Measurements from ENCODE around the gene GLDC. TPM values are rescaled to one million over a fixed set of nuclear protein-coding genes. Genes with fewer than 3 reads are reported as not detected.

GLDC gene
- total RNA-seq, 2 donors from 2014 or later, result 0.21 to 1.1 TPM

- Histone ChIP-seq H3K4me3 (no peak overlapping the region), H3K9ac (ENCODE audit: low read depth in 2 of 2, low read length in 2 of 2) (no peak overlapping the region), H3K36me3 (no peaks in the 10 kb centered on the region), H3K27ac (no peak overlapping the region), H3K4me1 (no peaks in the 10 kb centered on the region), H3K27me3 (no peaks in the 10 kb centered on the region), H3K9me3 (no peaks in the 10 kb centered on the region)
- TF ChIP-seq CTCF (IDR thresholded peaks at IDR 0.05), result no peak
- intact Hi-C loops (cut with DNase I), result no loop called here
- DNase-seq, result no peak
Observed at GRCh38 chr9:6610073-6610472, 35.5 kb downstream of the GLDC start.

DNA sequence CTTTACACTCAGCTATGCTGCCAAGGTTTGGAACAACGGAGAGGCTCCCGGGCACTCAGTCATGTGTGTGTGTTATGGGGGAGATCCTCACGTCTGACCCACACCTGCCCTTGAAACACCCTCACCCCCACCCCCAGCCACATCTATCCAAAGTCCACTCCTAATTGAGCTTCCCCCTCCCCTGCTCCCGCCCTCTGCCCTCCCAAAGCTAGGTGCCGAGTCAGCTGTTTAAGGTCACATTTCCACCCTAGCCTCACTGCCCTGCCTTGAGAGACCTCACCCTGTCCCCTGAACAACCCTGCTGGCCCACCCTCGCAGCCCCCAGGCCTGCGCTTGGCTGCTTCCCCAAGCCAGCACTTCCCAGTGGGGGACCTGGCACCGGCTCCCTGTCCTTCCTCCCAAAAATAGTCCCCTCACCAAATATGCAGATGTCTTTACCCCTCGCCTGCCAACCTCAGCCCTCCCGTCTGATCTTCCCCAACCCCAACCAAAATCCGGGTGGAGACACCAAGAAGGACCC is 36.0 kb downstream of the GLDC start:
- Histone ChIP-seq H3K27ac (no peak overlapping the region), H3K9me3 (no peaks in the 10 kb centered on the region), H3K27me3 (no peaks in the 10 kb centered on the region), H3K4me1 (no peaks in the 10 kb centered on the region), H3K4me3 (no peak overlapping the region), H3K9ac (ENCODE audit: low read depth in 2 of 2, low read length in 2 of 2) (no peak overlapping the region), H3K36me3 (no peaks in the 10 kb centered on the region)
- intact Hi-C loops (cut with DNase I), result no loop called here
- TF ChIP-seq CTCF (IDR thresholded peaks at IDR 0.05), result no peak
- DNase-seq, result no peak

GRCh38 chr9:6605202-6605601 is 40.3 kb downstream of the GLDC start:
- intact Hi-C loops (cut with DNase I), result no loop called here
- Histone ChIP-seq H3K4me3 (no peak overlapping the region), H3K27me3 (no peaks in the 10 kb centered on the region), H3K9me3 (no peaks in the 10 kb centered on the region), H3K9ac (ENCODE audit: low read depth in 2 of 2, low read length in 2 of 2) (no peak overlapping the region), H3K4me1 (no peaks in the 10 kb centered on the region), H3K27ac (no peak overlapping the region), H3K36me3 (no peaks in the 10 kb centered on the region)
- TF ChIP-seq CTCF (IDR thresholded peaks at IDR 0.05), result no peak
- no peak for DNase-seq

DNA sequence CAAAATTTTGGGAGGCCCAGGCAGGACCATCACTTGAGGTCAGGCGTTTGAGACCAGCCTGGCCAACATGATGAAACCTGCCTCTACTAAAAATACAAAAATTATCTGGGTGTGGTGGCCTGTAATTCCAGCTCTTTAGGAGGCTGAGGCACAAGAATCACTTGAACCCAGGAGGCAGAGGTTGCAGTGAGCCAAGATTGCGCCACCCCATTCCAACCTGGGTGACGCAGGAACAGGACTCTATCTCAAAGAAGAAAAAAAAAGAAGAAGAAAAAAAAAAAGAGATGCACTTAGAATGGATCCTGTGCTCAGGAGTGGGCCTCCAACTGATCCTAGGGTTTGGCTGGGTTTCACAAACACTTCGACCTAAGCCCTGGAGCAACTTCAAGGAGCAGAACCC is 45.1 kb downstream of the GLDC start:
- TF ChIP-seq CTCF (IDR thresholded peaks at IDR 0.05), result no peak
- Histone ChIP-seq H3K27ac (no peak overlapping the region), H3K36me3 (no peaks in the 10 kb centered on the region), H3K27me3 (no peaks in the 10 kb centered on the region), H3K4me3 (no peak overlapping the region), H3K9me3 (no peaks in the 10 kb centered on the region), H3K9ac (ENCODE audit: low read depth in 2 of 2, low read length in 2 of 2) (no peak overlapping the region), H3K4me1 (no peaks in the 10 kb centered on the region)
- intact Hi-C loops (cut with DNase I), result no loop called here
- no peak for DNase-seq

DNA sequence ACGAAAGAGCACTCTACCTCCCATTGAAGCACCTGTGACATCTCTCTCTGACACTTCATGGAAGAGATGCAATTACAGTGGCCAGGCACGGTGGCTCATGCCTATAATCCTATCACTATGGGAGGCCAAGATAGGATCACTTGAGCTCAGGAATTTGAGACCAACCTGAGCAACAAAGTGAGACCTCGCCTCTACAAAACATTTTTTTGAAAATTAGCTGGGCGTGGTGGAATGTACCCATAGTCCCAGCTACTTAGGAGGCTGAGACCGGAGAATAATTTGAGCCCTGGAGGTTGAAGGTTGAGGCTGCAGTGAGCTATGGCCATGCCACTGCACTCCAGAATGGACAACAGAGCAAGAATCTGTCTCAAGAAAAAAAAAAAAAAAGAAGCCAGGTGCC is 45.5 kb downstream of the GLDC start:
- Histone ChIP-seq H3K9ac (ENCODE audit: low read depth in 2 of 2, low read length in 2 of 2) (no peak overlapping the region), H3K27me3 (no peaks in the 10 kb centered on the region), H3K4me3 (no peak overlapping the region), H3K4me1 (no peaks in the 10 kb centered on the region), H3K27ac (no peak overlapping the region), H3K9me3 (no peaks in the 10 kb centered on the region), H3K36me3 (no peaks in the 10 kb centered on the region)
- intact Hi-C loops (cut with DNase I), result no loop called here
- TF ChIP-seq CTCF (IDR thresholded peaks at IDR 0.05), result no peak
- DNase-seq, result no peak

Data from colonic mucosa (tissue), 4 donors.